Hepatocyte (in vitro differentiated cells): ENCODE measurements around the gene MRPL44.

Source experiments
- EZH2 ChIP-seq: fragments of 200-600 bp; sonication (generic); IDR thresholded peaks from 2 replicates; pipeline ENCODE4 v1.6.1; 2016; ENCODE audit warnings: antibody characterized with exemption, mild to moderate bottlenecking, borderline replicate concordance
- EZH2phosphoT487 ChIP-seq: fragments of 200-600 bp; sonication (generic); IDR thresholded peaks from one replicate; pipeline ENCODE4 v1.6.1; 2018; ENCODE audit warnings: antibody characterized with exemption, mild to moderate bottlenecking, low read depth, moderate library complexity; ENCODE audit not compliant: unreplicated experiment, severe bottlenecking
- TF ChIP-seq, protein P1 (sequence below): fragments of 200-600 bp; sonication (generic); IDR thresholded peaks from 2 replicates; pipeline ENCODE4 v1.5.1; 2016; ENCODE audit warnings: antibody characterized with exemption, mild to moderate bottlenecking; ENCODE audit not compliant: poor library complexity

DNA sequence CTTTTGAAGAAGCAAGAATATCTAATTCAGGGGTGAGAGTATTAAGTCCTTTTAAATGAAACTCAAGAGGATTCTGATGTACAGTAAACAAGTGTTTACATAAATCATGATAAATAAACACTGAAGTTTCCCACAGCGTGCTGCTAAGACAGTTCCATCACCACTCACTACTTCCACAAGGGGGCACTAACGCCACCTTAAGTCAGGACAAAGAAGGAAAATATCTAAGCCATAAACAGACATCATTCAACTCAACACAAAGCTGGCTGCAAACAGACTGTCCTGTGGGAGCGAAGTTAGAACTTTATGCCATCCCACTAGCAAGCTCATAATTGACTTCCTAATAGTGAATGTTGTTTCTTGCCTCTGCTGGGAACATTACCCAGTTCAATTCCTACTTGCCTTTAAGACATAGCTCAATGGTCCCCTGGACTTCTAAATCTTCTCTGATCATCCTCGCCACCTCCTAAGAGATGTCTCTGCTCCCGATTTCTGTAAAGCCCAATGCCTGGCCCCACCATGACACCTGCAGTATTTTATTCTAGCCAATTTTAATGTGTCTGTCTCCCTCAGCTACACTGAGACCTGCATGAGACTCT is 36.5 kb downstream of the MRPL44 start:
- TF ChIP-seq, protein P1, sequence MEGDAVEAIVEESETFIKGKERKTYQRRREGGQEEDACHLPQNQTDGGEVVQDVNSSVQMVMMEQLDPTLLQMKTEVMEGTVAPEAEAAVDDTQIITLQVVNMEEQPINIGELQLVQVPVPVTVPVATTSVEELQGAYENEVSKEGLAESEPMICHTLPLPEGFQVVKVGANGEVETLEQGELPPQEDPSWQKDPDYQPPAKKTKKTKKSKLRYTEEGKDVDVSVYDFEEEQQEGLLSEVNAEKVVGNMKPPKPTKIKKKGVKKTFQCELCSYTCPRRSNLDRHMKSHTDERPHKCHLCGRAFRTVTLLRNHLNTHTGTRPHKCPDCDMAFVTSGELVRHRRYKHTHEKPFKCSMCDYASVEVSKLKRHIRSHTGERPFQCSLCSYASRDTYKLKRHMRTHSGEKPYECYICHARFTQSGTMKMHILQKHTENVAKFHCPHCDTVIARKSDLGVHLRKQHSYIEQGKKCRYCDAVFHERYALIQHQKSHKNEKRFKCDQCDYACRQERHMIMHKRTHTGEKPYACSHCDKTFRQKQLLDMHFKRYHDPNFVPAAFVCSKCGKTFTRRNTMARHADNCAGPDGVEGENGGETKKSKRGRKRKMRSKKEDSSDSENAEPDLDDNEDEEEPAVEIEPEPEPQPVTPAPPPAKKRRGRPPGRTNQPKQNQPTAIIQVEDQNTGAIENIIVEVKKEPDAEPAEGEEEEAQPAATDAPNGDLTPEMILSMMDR = peak; percentile 86
- TF ChIP-seq EZH2phosphoT487 = no peak
- no peak for TF ChIP-seq EZH2
